HG02852 (cell line): ENCODE data around the gene ZNF280D.
"Not testable (repeated sequence)": the region's sequence is repeated elsewhere in the genome, so short reads cannot be mapped to it uniquely, and the experiment has no call there.

Experiments used
- ATAC-seq: cut with Tn5 transposase; IDR thresholded peaks from one replicate; pipeline ENCODE4 v1.9.1; 2021; ENCODE audit warnings: mild to moderate bottlenecking, moderate library complexity; ENCODE audit not compliant: unreplicated experiment

ZNF280D gene

GRCh38 chr15:56718560-56718959 lies 14.7 kb downstream of the ZNF280D start:
- ATAC-seq, result no peak

DNA sequence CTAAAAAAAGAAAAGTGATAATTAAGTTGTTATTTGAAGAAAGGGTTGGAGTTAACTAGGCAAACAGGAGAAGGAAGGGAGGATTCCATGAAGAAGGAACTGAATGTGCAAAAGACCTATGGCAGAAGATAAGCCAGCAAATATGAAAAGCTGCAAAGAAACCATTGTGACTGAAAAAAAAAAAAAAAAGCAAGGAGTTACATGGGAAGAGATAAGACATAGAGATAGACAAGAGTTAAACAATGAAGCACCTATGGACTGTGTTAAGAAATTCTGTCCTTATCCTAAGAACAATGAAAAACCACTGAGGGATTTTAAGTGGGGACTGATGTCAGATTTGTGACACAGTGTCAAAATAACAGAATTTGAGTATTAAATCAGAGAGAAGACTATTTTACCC lies 17.0 kb downstream of the ZNF280D start:
- ATAC-seq, result no peak

GRCh38 chr15:56715220-56715619 lies 18.1 kb downstream of the ZNF280D start:
- no peak for ATAC-seq

DNA sequence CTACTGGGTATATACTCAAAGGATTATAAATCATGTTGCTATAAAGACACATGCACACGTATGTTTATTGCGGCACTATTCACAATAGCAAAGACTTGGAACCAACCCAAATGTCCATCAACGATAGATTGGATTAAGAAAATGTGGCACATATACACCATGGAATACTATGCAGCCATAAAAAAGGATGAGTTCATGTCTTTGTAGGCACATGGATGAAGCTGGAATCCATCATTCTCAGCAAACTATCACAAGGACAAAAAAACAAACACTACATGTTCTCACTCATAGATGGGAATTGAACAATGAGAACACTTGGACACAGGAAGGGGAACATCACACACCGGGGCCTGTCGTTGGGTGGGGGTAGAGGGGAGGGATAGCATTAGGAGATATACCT lies 23.8 kb downstream of the ZNF280D start:
- not testable (repeated sequence) for ATAC-seq

DNA sequence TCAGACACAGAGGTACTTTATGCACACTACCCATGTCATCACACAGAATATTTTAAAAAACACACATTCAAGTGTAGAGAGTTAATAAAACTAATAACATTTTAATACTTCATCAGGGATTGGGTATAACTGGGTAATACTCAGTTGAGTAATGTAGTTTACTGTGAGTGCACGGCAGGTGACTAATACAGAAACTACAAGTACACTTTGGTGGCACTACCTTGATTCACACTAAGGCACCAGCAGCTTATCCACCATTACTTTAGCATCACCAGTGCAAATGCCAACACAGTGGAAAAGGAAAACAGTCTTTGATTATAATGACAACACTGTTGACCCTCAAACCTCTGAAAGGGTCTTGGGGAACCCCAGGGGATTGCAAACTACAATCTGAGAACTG lies 33.6 kb downstream of the ZNF280D start:
- ATAC-seq, result no peak

DNA sequence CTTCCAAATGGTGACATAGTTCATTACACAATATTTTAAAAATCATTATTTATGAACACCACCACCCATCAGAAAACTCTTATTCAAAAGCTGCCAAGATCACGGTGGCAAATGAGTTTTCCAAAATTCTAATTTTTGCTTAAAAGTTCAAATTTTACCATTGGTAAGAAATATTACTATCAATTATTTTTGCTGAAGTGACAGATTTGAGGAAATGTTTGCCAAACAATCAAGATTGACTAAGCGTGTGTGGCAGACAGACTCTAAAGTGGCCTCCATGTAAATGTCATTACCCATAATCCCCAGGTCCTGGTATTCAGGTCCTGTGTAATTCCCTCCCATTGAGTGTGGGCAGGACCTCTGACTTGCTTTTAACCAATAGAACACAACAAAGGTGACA lies 35.0 kb downstream of the ZNF280D start:
- ATAC-seq, result no peak

- ATAC-seq, result no peak
These were observed 39.5 kb downstream of the ZNF280D start for GRCh38 chr15:56693761-56694160.

GRCh38 chr15:56690733-56691132 lies 42.6 kb downstream of the ZNF280D start:
- ATAC-seq, result no peak

- ATAC-seq, result no peak
These were observed 49.4 kb downstream of the ZNF280D start for GRCh38 chr15:56683908-56684307.

- ATAC-seq, result no peak
These were observed 52.2 kb downstream of the ZNF280D start for GRCh38 chr15:56681113-56681512.

- no peak for ATAC-seq
These were observed 54.1 kb downstream of the ZNF280D start for GRCh38 chr15:56679225-56679624.

DNA sequence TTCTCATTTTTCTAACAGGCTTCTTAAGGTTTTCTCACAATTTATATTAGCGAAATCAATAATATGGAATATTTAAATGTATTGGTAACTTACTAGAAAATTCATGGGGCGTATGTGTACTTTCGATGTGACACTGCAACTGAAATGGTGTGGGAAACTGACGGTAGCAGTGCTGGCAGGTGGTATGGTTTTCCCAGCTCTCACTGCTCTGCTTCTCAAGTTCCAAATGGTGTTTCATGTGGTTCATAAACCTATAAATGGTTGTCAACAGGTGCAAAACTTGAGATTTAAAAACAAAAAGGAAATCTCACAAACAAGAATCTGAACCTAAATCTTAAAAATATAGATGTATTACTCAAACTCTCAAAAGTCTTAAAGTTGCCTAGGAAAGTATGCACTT lies 54.7 kb downstream of the ZNF280D start:
- no peak for ATAC-seq

DNA sequence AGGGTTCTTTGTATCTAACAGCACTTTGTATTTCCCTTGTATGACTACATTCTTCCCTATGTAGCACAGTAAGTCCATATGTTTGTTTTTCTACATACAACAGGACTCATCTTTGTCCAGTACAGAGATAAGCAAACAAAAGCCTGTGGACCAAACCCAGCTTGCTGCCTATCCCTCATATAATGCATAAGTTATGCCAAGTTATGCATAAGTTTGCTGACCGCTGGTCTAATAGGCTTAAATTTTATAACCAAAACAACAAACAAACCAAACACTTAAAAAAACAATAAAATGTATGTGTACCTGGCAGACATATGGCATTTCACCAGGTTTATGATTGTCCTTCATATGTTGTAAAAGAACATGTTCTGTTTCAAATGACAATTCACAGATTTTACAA lies 56.0 kb downstream of the ZNF280D start:
- ATAC-seq, result no peak

DNA sequence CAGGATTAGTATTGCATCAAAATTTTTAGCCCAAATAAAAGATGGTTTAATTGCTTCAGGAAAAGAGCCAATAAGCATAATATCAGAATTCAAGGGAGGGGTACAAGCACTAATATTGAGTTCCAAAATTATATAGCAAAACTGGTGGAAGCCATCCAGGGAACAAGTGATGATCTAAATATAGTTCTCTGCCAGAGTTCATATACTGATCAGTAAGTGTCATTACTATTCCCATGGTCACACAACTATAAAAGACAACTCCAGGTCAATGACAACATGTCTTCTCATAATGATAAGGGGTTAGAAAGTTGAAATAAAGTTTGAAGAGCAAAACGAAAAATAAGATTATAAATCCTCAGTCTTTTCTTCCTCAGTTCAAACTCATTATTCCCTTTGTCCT lies 57.4 kb downstream of the ZNF280D start:
- ATAC-seq, result no peak

DNA sequence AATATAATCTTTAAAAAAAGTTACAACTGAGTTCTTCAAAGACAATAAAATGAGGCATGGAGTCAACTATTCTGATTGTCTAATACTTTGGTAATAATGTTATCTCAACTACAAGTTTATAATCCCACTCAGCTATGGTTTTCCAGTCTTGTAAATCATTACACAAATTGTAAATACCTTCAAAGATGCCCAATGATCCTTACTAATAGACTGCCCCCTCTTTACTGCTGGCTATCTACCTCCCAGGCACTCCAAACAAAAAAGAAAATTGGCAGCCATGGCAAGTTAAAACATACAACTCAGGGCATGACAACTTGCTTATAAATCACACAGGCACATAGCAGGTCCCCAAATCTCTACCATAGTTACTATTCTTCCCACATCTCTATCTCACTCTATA lies 58.5 kb downstream of the ZNF280D start:
- ATAC-seq, result no peak

DNA sequence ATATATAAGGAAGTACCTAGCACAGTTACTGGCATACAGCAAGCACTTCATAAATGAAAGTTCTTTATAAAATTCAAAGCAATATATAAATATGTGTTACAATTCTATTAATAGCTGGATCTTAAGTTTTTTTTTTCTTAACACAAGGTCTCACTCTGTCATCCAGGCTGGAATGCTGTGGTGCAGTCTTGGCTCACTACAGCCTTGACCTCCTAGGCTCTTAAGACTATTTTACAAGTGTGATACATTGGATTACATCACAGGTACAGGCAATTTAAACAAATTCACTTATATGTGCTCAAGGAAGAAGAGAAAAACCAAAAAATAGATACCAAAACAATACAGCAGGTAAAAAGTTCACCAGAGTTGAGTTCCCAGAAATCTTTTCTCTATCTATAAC lies 60.6 kb downstream of the ZNF280D start:
- ATAC-seq, result no peak

GRCh38 chr15:56667517-56667916 lies 65.8 kb downstream of the ZNF280D start:
- ATAC-seq, result no peak

DNA sequence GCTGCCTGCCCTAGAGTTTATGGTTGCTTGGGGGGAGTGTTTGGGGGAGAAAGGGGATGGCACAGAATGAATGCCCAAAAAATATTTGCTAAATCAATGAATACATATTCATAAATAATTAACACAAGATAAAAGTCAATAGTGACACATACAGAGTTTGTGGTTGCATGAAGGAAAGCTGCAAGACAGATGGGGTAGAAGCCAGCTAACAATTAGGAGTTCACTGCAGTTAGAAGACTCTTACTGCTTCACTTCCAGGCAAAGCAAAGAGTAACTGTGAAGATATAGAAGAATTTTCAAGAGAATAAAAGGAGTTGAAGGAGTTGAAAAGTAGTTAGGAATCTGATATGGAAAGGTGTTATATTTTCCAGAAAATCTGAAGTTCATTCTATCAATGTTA lies 72.4 kb downstream of the ZNF280D start:
- no peak for ATAC-seq

DNA sequence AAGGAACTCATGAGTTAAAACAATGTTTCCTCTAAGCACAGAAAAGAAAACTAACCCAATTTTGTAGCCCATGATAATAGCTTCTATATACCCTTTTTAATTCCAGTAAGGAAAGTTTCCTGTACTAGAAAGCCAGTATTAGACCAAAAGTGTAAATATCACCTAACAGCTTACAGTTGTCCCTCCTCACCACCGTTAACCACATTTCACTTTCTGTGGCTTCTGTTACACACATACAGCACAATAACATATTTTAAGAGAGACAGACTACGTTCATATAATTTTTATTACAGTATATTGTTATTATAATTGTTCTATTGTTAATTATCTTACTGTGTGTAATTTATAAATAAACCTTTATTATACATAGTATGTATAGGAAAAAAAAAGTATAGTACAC lies 74.1 kb downstream of the ZNF280D start:
- ATAC-seq, result no peak

- ATAC-seq, result no peak
These were observed 78.7 kb downstream of the ZNF280D start for GRCh38 chr15:56654624-56655023.

GRCh38 chr15:56654216-56654615 lies 79.1 kb downstream of the ZNF280D start:
- ATAC-seq, result no peak

GRCh38 chr15:56653787-56654186 lies 79.5 kb downstream of the ZNF280D start:
- ATAC-seq, result no peak

- no peak for ATAC-seq
These were observed 80.2 kb downstream of the ZNF280D start for GRCh38 chr15:56653107-56653506.

DNA sequence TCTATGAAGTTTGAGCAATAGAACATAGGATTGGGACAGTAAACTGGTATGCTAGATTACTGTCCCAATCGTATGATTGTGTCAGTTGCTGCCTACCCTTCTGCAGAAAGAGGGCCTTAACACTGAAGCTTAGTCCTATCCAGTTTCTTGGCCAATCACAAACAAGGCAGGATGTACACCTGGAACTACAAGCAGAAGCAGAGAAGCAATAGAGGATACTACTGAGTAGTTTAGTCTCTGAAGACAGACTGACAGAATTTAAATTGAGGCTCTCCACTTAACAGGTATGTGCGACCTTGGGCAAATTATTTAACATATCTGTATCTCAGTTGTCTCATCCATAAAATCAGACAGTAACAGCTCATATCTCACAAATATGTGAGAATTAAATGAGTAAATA lies 85.0 kb downstream of the ZNF280D start:
- no peak for ATAC-seq
